Activated CD8-positive, alpha-beta memory T cell treated with anti-CD3 and anti-CD28 coated beads, Interleukin-2, amount 50 U/mL, for 24 hours (primary cell): ENCODE results near the gene TNRC6B.
A peak's percentile ranks its signal among the peaks of the same experiment; 100 is the strongest.
"Not testable (repeated sequence)": the region's sequence is repeated elsewhere in the genome, so short reads cannot be mapped to it uniquely, and the experiment has no call there.

Source experiments
- DNase-seq: peaks from one replicate; pipeline ENCODE4 v3.0.0-alpha.2; 2020; ENCODE audit errors: extremely low read depth

Gene TNRC6B

DNA sequence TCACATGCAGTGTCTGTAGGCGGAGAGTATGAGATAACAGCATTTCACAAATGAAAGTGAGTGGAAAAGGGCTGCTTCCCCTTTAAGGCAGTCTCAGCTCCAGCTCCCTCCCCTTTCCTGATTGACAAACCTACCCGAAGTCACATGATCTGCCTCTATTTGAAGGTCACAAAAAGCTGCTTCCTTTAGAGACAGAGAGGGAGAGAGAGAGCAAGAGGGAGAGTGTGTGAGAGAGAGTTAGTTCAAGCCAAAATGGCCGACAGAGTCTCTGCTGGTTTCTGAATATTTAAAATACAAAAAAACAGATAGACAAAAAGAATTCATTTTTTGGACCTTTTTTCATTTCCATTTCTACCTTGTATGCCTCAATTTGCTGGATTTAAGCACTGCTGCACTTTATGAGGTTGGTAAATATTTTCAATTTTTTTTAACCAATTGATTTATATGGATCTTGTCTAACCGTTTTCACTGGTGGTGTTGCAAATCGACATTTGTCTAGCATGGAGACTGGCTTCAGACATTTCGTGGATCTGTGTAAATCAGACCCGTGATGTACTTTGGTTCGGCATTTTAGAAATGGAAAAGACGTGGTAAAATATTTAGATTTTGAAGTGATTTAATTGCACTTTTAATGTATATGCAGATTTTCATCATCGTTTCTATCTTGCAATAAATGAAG is at the start of gene TNRC6B:
TSS of gene TNRC6B (plus strand) at position 188 of the 679 bp plus-strand sequence. CDS start at position 399, 211 bp downstream.
- peak; percentile 64 for DNase-seq

DNA sequence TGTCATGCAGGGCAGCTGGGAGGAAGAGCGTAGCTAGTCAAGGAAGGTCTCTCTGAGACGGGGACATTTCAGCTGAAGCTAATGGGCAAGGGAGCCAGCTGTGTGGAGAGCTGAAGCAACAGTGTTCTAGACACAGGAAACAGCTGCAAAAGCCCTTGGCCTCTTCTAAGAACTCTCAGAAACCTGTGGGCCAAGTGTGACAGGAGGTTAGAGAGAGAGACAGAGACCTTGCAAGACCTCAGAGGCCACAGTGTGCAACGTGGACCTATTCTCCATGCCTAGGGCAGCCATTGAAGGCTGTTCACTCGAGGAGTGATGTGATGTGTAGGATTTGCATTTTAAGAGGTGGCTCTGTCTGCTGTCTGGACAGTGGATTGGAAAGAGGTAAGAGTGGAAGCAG is 48.7 kb upstream of the TNRC6B start:
- DNase-seq = no peak

GRCh38 chr22:40137132-40137531 is 40.6 kb upstream of the TNRC6B start:
- no peak for DNase-seq

GRCh38 chr22:40138866-40139265 is 38.9 kb upstream of the TNRC6B start:
- DNase-seq = no peak

- DNase-seq = no peak
Observed at GRCh38 chr22:40147388-40148176, 30.1 kb upstream of the TNRC6B start.

GRCh38 chr22:40153192-40153591 is 24.5 kb upstream of the TNRC6B start:
- no peak for DNase-seq

DNA sequence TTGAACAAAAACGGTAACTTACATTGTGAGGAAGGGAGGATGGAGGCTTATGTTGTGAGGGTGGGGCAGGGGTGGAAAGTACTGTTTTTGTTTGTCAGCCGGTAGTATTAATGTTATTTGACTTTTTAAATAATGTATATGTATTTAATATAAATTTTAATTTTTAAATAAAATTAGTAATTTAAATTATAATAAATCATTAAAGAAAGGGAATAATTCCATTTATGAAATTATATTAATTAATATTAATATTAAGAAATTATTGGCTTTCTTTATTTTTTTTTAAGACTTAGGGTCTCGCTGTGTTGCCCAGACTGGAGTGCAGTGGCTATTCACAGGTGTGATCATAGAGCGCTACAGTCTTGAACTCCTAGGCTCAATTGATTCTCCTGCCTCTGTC is 24.0 kb upstream of the TNRC6B start:
- no peak for DNase-seq

- no peak for DNase-seq
Observed at GRCh38 chr22:40156001-40156516, 21.7 kb upstream of the TNRC6B start.

- not testable (repeated sequence) for DNase-seq
Observed at GRCh38 chr22:40156682-40157081, 21.0 kb upstream of the TNRC6B start.

DNA sequence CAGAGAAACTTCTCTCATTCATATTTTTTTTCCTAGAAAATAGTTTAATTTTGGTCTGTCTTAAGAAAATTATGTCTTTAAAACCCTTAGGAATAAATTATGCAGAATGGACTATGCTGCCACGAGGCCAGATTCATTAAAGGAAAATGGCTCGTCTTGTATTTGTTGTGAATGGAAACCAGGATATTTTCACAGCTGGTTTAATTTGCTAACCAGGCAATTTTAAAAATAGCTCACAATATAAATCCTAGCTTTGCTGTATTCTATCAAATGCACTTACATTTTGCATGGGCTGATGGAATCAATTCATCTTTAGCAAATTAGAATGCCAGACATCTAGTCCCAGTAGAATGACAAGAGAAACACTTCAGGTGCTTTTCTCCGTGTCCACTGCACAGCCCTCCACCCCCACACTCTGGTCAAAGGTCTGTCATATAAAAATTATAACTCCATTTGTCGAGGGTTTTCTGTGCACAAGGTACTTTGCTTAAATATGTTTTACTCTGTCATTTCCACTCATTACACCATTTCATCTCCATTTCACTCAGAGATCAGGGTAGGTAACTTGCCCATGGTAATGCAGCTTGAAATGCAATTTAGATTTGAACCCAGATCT is 20.3 kb upstream of the TNRC6B start:
- no peak for DNase-seq

DNA sequence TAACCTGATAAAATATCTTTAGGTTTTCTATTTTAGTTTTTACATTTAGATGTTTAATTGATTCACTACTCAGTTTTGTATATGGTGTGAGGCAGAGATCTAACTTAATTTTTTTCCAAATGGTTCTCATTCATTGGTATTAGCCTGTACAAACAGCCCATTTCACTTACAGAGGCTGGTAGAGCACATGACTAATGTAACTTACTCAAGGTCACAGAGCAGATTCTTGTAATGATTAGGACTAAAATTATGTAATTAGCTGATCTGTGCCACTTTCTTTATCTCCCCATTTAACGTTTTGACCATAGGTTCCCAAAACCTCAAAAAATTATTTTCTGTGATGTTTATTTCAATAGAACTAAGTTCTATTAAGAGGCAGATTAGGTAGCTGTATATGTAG is 16.5 kb upstream of the TNRC6B start:
- no peak for DNase-seq

DNA sequence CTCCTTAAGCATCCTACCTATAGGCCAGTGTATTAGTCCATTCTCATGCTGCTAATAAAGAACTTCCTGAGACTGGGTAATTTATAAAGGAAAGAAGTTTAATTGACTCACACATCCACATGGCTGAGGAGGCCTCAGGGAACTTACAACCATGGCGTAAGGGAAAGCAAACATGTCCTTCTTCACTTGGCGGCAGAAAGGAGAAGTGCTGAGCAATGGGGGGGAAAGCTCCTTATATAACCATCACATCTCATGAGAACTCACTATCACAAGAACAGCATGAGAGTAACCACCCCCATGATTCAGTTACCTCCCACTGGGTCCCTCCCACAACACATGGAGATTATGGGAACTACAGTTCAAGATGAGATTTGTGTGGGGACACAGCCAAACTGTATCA is 12.2 kb upstream of the TNRC6B start:
- not testable (repeated sequence) for DNase-seq

- DNase-seq = no peak
Observed at GRCh38 chr22:40175611-40176244, 2.0 kb upstream of the TNRC6B start.

DNA sequence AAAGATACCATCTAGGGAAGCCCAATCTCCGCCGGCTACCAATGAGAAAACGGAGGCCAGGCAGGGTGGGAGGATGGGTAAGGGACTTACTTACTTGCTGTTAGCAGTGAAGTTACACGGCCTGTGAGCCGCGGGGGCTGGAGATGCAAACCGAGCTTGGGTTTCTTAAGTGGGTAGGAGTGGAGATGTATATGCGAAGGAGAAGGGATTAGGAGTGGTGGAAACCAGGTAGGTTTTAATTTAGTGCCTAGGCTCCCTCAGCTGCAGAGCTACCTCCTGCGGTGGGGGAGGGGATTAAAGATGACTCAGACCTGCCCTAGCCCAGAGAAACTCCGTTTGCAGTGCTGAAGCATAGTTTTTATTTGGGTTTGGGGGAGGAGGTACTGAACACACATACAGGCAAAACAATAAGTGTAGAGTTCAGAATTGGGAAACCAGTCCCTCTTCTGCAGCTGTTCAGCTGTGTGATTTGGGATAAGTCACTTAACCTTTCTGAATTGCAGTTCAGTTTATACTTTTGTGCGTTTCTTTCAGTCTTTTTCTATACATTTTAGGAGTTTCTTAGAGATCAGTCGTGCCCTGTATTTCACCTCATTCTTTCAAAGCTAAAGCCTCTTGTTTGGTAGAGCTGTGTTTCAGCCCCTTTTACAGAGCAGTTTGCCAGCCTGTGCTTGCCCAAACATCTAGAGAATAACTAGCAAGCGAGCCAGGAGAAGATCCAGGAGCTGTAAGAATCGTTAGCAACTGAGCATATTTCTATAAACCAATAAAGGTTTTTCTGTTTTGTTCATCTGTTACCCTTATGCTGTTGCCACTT is 596 bp upstream of the TNRC6B start:
- peak; percentile 49 for DNase-seq

DNA sequence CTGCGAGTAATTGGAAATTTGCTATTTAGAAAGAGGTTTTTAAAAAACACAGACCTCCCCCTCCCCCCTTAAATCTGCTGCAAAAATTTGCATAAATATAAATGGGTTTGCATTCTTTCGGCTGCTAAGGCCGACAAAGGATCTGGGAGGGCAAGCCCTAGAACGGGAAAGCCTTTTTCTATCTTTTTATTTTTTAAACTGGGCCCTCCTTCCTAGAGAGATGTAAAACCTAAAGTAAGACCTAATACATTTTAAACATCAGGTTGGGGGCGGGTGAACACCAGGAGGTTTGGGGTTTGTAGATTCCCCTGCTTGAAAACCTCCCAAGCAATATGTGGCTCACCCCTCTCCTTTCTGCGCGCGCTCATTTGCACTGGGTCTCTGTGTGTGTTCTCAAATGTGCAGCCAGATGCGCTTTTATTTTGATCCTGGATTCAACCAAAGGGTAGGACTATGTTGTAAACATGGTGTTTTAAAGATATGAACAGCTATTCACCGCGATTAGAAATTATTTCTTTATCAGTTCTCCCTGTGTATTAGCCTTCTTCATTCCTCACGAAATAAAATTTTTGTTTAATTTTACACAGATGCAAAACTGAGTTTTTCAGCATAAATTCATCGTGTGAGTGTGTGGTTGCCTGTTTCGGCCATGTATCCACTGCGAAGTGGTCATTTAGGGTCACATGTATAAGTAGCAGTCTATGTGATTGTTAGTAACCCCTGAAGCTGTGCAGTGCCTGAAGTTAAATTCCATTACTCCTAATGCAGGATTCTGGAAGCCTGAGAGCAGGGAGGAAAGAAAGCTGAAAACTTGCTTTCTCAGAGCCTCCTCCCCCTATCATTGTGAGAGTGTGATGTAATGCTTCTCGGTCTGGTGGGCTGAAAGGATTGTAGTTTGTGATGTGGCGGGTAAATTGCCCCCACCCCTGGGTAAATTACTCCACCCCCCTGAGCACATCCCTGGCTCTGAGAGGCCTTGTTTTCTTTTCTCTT is 988 bp downstream of the TNRC6B start:
- no peak for DNase-seq

DNA sequence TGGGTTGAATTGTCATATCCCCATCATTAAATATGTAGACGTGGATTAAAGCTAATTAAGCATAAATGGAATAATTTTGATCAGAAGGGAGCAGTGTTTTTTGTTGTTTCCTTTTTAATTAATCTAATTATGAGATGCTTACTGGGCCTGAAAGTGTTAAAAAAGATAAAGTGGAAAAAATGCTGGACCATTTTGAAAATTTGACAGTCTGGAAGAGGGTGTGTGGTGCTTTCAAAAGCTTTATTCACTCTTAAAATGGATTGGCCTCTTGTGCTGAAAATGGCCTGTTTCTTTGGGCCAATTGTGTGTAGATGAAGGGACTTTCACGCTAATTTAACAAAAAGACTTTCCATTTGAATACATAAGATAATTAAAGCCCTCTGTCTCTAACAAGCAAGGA is 1.8 kb downstream of the TNRC6B start:
- DNase-seq = no peak

DNA sequence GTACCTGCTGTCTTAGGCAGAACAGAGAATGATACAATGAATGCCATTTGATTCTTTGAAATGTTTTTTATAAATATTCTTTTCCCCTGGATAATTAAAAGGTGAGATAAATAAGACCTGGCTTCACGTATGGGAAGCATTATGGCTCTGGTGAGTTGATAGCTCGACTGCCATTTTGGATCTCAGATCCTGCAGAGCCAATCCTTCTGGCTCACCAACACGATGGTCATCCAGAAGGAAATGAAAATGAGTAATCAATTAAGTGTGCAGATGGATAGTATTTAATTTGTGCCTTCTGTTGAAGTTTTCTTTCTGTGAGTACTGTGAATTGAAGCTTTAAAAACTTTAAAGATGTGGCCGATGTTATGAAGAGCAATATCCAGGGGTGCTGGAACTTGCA is 2.7 kb downstream of the TNRC6B start:
- no peak for DNase-seq

GRCh38 chr22:40181323-40181722 is 3.6 kb downstream of the TNRC6B start:
- DNase-seq = no peak

DNA sequence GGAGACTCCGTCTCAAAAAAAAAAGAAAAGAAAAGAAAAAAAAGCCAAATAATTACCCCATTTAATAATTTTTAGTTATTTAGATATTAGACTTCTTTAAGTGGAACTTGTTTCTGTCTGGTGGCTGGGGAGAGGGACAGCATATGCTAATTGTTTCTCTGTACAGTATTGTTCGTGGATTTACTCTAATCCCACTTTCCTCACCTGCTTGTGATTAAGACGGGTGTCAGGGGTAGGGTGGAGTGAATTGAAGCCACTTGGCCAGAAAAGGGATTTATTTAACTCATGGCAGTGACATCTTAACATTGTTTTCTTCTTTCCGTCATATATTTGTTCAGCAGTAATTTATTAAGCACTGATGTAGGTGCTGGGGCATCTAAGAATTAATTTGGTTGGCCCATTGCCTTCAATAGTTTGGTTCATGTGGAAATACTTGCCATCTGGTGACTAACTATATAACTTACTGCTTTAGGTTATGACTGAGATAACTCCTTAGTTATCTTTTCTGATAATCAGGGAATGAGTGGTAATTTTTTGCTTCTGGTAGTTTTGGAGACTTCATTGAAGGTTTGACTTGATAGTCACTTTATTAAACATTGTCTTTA is 4.6 kb downstream of the TNRC6B start:
- no peak for DNase-seq
